OCI-LY3 (cell line): ENCODE measurements around the gene MAD2L1BP.

Experiments used
- H2AFZ ChIP-seq: fragments of 200-600, 300-600 bp; shearing (Covaris generic); 2 replicates; pipeline ENCODE4 v1.6.0; 2014; ENCODE audit warnings: antibody characterized with exemption, low read depth, low read length
- H3K27ac ChIP-seq: fragments of 200-600, 300-600 bp; sonication (generic); 2 replicates; pipeline ENCODE4 v1.5.1; 2014; ENCODE audit warnings: mild to moderate bottlenecking, low read length, moderate library complexity, mixed read lengths
- H3K27me3 ChIP-seq: fragments of 200-600, 300-600 bp; sonication (generic); 2 replicates; pipeline ENCODE4 v1.6.1; 2014; ENCODE audit warnings: low read depth, low read length, mixed read lengths
- H3K36me3 ChIP-seq: fragments of 200-600, 300-600 bp; sonication (generic); replicated peaks from 2 replicates; pipeline ENCODE3; 2014; ENCODE audit warnings: low read depth, low read length, mixed read lengths
- H3K4me1 ChIP-seq: fragments of 300-600, 200-600 bp; sonication (generic); 2 replicates; pipeline ENCODE4 v1.6.1; 2014; ENCODE audit warnings: low read length, mixed read lengths
- H3K4me2 ChIP-seq: fragments of 200-600, 300-600 bp; sonication (generic); 2 replicates; pipeline ENCODE4 v1.6.1; 2014; ENCODE audit warnings: low read length, mixed read lengths
- H3K4me3 ChIP-seq: fragments of 300-600, 200-600 bp; sonication (generic); 2 replicates; pipeline ENCODE4 v1.5.1; 2014; ENCODE audit warnings: antibody characterized with exemption, mild to moderate bottlenecking, low read length, moderate library complexity
- H3K79me2 ChIP-seq: fragments of 300-600, 200-600 bp; shearing (Covaris generic); 2 replicates; pipeline ENCODE4 v1.6.1; 2014; ENCODE audit warnings: mild to moderate bottlenecking, low read length, mixed read lengths
- H3K9ac ChIP-seq: fragments of 300-600, 200-600 bp; shearing (Covaris generic); 2 replicates; pipeline ENCODE4 v1.6.0; 2014; ENCODE audit warnings: mild to moderate bottlenecking, low read length, moderate library complexity
- H3K9me3 ChIP-seq: fragments of 200-600, 300-600 bp; shearing (Covaris generic); 2 replicates; pipeline ENCODE4 v1.6.1; 2014; ENCODE audit warnings: low read length, mixed read lengths; ENCODE audit not compliant: insufficient read depth
- H4K20me1 ChIP-seq: fragments of 200-600, 300-600 bp; sonication (generic); 2 replicates; pipeline ENCODE4 v1.6.1; 2016; ENCODE audit warnings: low read length, mixed read lengths; ENCODE audit not compliant: insufficient read depth
- EZH2phosphoT487 ChIP-seq: fragments of 200-600 bp; shearing (Covaris generic); IDR thresholded peaks from 2 replicates; pipeline ENCODE4 v1.6.1; 2018; ENCODE audit warnings: antibody characterized with exemption, mixed run types, low read depth
- TF ChIP-seq, protein P1 (sequence below): fragments of 200-600, 300-600 bp; sonication (generic); IDR thresholded peaks from 2 replicates; pipeline ENCODE4 v1.5.1; 2014; ENCODE audit warnings: antibody characterized with exemption, low read length, low read depth

Gene MAD2L1BP

DNA sequence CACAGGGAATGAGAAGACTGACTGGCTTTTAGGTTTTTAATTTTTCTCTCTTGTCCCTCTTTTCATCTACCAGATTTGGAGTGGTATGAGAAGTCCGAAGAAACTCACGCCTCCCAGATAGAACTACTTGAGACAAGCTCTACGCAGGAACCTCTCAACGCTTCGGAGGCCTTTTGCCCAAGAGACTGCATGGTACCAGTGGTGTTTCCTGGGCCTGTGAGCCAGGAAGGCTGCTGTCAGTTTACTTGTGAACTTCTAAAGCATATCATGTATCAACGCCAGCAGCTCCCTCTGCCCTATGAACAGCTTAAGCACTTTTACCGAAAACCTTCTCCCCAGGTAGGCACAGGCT, 644 bp downstream of the MAD2L1BP start:
- no peak overlapping the region for H2AFZ ChIP-seq
- peak overlapping the region; percentile 99 for H3K4me2 ChIP-seq
- H3K27ac ChIP-seq, result peak overlapping the region; percentile 60
- H4K20me1 ChIP-seq, result peaks cover 4% of the 10 kb centered on the region; the same call in 1 of the 2 replicates
- H3K4me1 ChIP-seq, result peaks cover 14% of the 10 kb centered on the region
- peaks cover 51% of the 10 kb centered on the region for H3K79me2 ChIP-seq
- peak overlapping the region; percentile 88 for H3K4me3 ChIP-seq
- peaks cover 25% of the 10 kb centered on the region for H3K36me3 ChIP-seq
- TF ChIP-seq EZH2phosphoT487, result no peak
- TF ChIP-seq, protein P1, sequence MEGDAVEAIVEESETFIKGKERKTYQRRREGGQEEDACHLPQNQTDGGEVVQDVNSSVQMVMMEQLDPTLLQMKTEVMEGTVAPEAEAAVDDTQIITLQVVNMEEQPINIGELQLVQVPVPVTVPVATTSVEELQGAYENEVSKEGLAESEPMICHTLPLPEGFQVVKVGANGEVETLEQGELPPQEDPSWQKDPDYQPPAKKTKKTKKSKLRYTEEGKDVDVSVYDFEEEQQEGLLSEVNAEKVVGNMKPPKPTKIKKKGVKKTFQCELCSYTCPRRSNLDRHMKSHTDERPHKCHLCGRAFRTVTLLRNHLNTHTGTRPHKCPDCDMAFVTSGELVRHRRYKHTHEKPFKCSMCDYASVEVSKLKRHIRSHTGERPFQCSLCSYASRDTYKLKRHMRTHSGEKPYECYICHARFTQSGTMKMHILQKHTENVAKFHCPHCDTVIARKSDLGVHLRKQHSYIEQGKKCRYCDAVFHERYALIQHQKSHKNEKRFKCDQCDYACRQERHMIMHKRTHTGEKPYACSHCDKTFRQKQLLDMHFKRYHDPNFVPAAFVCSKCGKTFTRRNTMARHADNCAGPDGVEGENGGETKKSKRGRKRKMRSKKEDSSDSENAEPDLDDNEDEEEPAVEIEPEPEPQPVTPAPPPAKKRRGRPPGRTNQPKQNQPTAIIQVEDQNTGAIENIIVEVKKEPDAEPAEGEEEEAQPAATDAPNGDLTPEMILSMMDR, result no peak
- H3K27me3 ChIP-seq, result no peaks in the 10 kb centered on the region
- H3K9me3 ChIP-seq, result no peaks in the 10 kb centered on the region
- peak overlapping the region; percentile 88 for H3K9ac ChIP-seq

DNA sequence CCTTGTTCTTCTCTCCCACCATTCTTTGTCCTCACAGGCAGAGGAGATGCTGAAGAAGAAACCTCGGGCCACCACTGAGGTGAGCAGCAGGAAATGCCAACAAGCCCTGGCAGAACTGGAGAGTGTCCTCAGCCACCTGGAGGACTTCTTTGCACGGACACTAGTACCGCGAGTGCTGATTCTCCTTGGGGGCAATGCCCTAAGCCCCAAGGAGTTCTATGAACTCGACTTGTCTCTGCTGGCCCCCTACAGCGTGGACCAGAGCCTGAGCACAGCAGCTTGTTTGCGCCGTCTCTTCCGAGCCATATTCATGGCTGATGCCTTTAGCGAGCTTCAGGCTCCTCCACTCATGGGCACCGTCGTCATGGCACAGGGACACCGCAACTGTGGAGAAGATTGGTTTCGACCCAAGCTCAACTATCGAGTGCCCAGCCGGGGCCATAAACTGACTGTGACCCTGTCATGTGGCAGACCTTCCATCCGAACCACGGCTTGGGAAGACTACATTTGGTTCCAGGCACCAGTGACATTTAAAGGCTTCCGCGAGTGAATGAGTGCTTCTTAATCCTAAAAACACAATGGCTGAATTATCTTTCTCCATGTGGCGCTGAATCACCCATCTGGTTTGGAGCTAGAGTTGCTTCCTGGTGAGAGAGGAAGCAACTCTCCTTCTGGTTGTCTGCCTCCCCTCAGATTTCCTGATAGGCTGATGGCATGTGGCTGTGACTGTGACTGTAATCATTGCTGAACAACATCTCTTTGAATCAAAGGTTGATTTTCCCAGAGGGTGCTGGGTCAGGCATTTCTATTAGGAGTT, 4.6 kb downstream of the MAD2L1BP start:
- TF ChIP-seq, protein P1, result no peak
- TF ChIP-seq EZH2phosphoT487, result no peak
- peaks cover 35% of the 10 kb centered on the region for H3K36me3 ChIP-seq
- no peak overlapping the region for H3K27ac ChIP-seq
- H3K9ac ChIP-seq, result no peak overlapping the region
- H4K20me1 ChIP-seq, result peaks cover 13% of the 10 kb centered on the region
- peaks cover 54% of the 10 kb centered on the region for H3K79me2 ChIP-seq
- H3K9me3 ChIP-seq, result no peaks in the 10 kb centered on the region
- H2AFZ ChIP-seq, result no peak overlapping the region
- no peak overlapping the region for H3K4me2 ChIP-seq
- H3K27me3 ChIP-seq, result no peaks in the 10 kb centered on the region
- no peak overlapping the region for H3K4me3 ChIP-seq
- peaks cover 9% of the 10 kb centered on the region for H3K4me1 ChIP-seq

DNA sequence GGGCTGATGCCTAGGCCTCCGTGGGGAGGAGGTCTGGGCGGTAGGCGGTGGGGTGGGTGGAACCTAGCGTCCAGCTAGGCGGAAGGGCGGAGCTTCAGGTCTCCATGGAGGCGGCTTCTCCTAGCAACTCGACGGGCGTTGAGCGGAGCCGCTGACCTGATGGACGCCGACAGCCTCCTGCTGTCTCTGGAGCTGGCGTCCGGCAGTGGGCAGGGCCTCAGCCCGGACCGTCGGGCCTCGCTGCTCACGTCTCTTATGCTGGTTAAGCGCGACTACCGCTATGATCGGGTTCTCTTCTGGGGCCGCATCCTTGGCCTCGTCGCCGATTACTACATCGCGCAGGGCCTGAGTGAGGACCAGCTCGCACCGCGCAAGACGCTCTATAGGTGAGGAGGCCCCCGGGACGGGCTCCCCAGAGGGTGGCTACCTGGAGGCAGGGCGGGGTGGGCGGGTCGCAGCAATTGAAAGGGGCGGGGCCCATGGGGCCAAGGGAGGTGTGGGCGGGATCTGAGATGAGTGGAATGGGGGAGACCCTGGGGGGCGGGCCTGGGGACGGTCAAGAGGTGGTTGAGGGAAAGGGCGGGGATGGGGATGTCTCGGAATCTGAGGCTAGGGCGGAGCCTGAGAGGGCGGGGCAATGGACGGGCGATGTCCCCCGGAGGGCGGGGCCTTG, 9.4 kb downstream of the MAD2L1BP start, which contains the start of gene RSPH9:
Gene RSPH9 (plus strand): TSS at position 97 of the 673 bp plus-strand sequence. CDS start 63 bp downstream, at position 160.
- Histone ChIP-seq H3K4me3 (no peak within 1 kb of the TSS), H3K4me1 (no peaks in the 10 kb centered on the region)
- no peak for TF ChIP-seq EZH2phosphoT487
- TF ChIP-seq, protein P1, result no peak

DNA sequence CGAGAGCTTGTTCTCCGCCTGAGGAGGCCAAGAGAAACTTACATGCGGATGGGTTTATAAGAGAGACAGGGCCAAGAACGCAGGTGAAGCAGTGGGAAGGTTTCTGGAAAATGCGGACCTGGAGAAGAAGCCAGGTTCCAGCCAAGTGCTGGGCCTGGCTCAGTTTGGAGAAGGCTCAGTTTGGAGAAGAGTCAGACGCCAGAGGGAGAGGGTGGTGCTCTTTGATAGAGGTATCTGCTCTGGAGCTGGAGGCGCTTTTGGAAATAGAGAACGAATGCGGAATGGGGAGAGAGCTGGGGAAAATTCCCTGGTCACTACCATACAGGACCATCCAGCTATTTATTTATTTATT, 9.9 kb downstream of the MAD2L1BP start:
- Histone ChIP-seq H3K27me3 (no peaks in the 10 kb centered on the region), H3K4me2 (no peak overlapping the region), H3K9ac (no peak overlapping the region), H3K4me1 (no peaks in the 10 kb centered on the region), H3K4me3 (no peak overlapping the region), H3K36me3 (peaks cover 14% of the 10 kb centered on the region), H3K79me2 (peaks cover 8% of the 10 kb centered on the region), H2AFZ (no peak overlapping the region), H3K27ac (no peak overlapping the region), H4K20me1 (peaks cover 13% of the 10 kb centered on the region), H3K9me3 (no peaks in the 10 kb centered on the region)
- TF ChIP-seq EZH2phosphoT487, result no peak
- TF ChIP-seq, protein P1, result no peak

More for the DNA sequence above, 9.4 kb downstream of the MAD2L1BP start, which contains the start of gene RSPH9:
- no peak within 1 kb of the TSS for H3K4me2 ChIP-seq
- H4K20me1 ChIP-seq, result peaks cover 13% of the 10 kb centered on the region
- H3K9ac ChIP-seq, result no peak within 1 kb of the TSS
- H3K27me3 ChIP-seq, result no peaks in the 10 kb centered on the region
- H3K79me2 ChIP-seq, result peaks cover 13% of the 10 kb centered on the region
- H3K36me3 ChIP-seq, result peaks cover 19% of the 10 kb centered on the region
- H3K9me3 ChIP-seq, result no peaks in the 10 kb centered on the region
- H2AFZ ChIP-seq, result no peak within 1 kb of the TSS
- H3K27ac ChIP-seq, result peak within 1 kb of the TSS; percentile 3; the same call in 1 of the 2 replicates
